ENCODE data around the gene GDF10. TPM values are rescaled to one million over a fixed set of nuclear protein-coding genes. Genes with fewer than 3 reads are reported as not detected.
A peak's percentile ranks its signal among the peaks of the same experiment; 100 is the strongest.

The GDF10 gene
- total and polyA plus RNA-seq, 4 donors, result 2.3 to 34.7 (median 16.6) TPM

DNA sequence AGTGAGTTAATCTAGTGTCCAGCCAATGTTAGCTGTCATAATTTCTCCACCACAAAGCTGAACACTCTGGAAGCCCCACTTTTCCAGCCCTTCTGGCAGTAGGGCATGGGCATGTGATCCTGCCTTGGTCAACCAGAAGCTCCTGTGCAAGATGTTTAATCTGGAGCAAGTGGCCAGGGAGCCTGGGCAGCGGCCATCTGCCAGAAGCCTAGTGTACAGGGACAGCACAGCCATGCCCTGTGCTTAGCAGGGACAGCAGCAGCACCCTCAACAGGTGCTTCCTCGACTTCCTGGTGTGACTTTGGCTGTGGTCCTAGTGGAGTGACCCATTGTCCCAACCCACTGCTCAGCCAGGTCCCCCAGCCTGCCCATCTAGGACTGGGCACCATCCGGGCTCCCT lies 58.5 kb downstream of the GDF10 start:
- Histone ChIP-seq H3K9ac (ENCODE audit: insufficient read depth in 1 of 2, low read length in 2 of 2) (no peak overlapping the region), H3K36me3 (ENCODE audit: control insufficient read depth in 4 of 4, insufficient read depth in 4 of 4, low read length in 4 of 4) (no peaks in the 10 kb centered on the region), H3K27ac (ENCODE audit: low read depth in 1 of 2, low read length in 1 of 2) (no peak overlapping the region), H3K9me3 (ENCODE audit: control insufficient read depth in 4 of 4, insufficient read depth in 3 of 4, low read length in 3 of 4) (no peaks in the 10 kb centered on the region), H3K4me1 (ENCODE audit: control insufficient read depth in 5 of 5, insufficient read depth in 5 of 5, low read length in 5 of 5) (no peaks in the 10 kb centered on the region), H3K4me3 (no peak overlapping the region), H3K27me3 (ENCODE audit: control insufficient read depth in 3 of 3, insufficient read depth in 3 of 3, low read length in 2 of 3) (no peaks in the 10 kb centered on the region)
- TF ChIP-seq, protein P1, sequence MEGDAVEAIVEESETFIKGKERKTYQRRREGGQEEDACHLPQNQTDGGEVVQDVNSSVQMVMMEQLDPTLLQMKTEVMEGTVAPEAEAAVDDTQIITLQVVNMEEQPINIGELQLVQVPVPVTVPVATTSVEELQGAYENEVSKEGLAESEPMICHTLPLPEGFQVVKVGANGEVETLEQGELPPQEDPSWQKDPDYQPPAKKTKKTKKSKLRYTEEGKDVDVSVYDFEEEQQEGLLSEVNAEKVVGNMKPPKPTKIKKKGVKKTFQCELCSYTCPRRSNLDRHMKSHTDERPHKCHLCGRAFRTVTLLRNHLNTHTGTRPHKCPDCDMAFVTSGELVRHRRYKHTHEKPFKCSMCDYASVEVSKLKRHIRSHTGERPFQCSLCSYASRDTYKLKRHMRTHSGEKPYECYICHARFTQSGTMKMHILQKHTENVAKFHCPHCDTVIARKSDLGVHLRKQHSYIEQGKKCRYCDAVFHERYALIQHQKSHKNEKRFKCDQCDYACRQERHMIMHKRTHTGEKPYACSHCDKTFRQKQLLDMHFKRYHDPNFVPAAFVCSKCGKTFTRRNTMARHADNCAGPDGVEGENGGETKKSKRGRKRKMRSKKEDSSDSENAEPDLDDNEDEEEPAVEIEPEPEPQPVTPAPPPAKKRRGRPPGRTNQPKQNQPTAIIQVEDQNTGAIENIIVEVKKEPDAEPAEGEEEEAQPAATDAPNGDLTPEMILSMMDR (IDR thresholded peaks at IDR 0.05; ENCODE audit: control extremely low read depth, extremely low read depth), result no peak
- DNase-seq (peak in 1 of 3 donors; percentile 4), ATAC-seq (ENCODE audit: insufficient read depth, low FRiP score) (no peak)
- 78 to 86% methylated on average over 3 of the region's 3 CpGs for WGBS, 2 donors

DNA sequence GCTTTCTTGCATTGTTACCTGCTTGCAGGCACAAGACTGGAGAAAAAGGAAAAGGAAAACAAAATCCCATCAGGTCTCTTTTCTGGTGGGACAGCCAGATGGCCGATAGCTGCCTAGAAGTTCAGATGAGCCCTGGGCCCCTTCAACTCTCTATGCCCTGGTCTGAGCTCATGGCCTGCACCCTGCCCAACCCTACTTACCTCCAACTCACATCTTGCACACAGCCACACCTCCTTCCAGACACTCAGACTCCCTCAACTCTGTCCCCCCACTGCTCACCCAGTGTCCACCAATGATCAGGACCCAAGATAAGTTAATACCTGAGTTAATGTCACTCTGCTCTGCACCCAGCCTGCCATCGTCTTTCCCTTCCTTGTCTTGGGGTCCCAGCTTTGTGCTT lies 59.1 kb downstream of the GDF10 start:
- H3K27ac ChIP-seq (ENCODE audit: low read depth in 1 of 2, low read length in 1 of 2), result no peak overlapping the region
- no peaks in the 10 kb centered on the region for H3K36me3 ChIP-seq (ENCODE audit: control insufficient read depth in 4 of 4, insufficient read depth in 4 of 4, low read length in 4 of 4)
- WGBS, 2 donors, result 81 to 93% methylated on average over 2 of the region's 2 CpGs
- DNase-seq (peak in 1 of 3 donors; percentile 6), ATAC-seq (ENCODE audit: insufficient read depth, low FRiP score) (no peak)
- H3K9me3 ChIP-seq (ENCODE audit: control insufficient read depth in 4 of 4, insufficient read depth in 3 of 4, low read length in 3 of 4), result no peaks in the 10 kb centered on the region
- no peaks in the 10 kb centered on the region for H3K4me1 ChIP-seq (ENCODE audit: control insufficient read depth in 5 of 5, insufficient read depth in 5 of 5, low read length in 5 of 5)
- H3K4me3 ChIP-seq, result no peak overlapping the region
- H3K27me3 ChIP-seq (ENCODE audit: control insufficient read depth in 3 of 3, insufficient read depth in 3 of 3, low read length in 2 of 3), result no peaks in the 10 kb centered on the region
- TF ChIP-seq, protein P1 (IDR thresholded peaks at IDR 0.05; ENCODE audit: control extremely low read depth, extremely low read depth), result no peak
- no peak overlapping the region for H3K9ac ChIP-seq (ENCODE audit: insufficient read depth in 1 of 2, low read length in 2 of 2)

DNA sequence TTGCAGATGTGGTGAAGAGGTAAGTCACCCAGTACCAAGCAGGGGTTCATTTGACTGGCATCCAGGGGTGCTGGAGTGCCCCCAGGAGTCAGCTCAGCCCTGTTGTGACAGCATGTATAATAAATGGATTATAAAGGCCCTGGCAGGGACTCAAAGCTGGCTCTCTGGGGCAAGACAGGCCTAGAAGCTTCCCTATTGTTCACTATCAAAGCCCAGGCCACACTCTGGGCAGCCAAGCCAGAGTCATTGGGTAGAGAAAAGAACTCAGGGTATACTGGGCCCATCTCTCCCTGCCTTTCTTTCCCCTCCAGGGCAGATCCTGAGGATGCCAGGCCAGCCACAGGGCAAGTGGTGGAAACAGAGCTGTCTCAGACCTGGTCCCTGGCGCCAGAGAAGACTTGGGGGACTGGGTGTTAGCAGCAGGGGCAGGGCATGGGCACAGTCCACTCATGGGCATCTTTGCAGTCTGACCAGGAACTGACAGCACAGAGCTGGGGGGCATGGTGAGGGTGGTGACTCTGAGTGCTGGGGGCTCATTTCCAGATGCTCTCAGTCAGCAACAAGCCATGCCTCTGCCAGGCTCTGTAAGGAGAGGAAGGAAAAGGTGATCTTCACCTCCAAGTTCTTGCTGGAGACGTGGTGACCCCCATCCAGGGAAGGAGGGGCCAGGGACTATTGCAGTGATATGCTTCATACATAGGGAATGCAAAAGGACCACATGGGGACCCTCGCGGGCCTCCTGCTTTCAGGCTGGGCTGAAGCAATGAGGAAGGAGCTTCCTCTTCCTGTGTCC lies 59.8 kb downstream of the GDF10 start:
- ATAC-seq (ENCODE audit: insufficient read depth, low FRiP score), result no peak
- TF ChIP-seq, protein P1 (IDR thresholded peaks at IDR 0.05; ENCODE audit: control extremely low read depth, extremely low read depth), result no peak
- no peaks in the 10 kb centered on the region for H3K4me1 ChIP-seq (ENCODE audit: control insufficient read depth in 5 of 5, insufficient read depth in 5 of 5, low read length in 5 of 5)
- no peak overlapping the region for H3K9ac ChIP-seq (ENCODE audit: insufficient read depth in 1 of 2, low read length in 2 of 2)
- DNase-seq, result peak in 1 of 3 donors; percentile 2
- H3K27me3 ChIP-seq (ENCODE audit: control insufficient read depth in 3 of 3, insufficient read depth in 3 of 3, low read length in 2 of 3), result no peaks in the 10 kb centered on the region
- H3K9me3 ChIP-seq (ENCODE audit: control insufficient read depth in 4 of 4, insufficient read depth in 3 of 4, low read length in 3 of 4), result no peaks in the 10 kb centered on the region
- 52 to 71% methylated on average over 4 of the region's 4 CpGs for WGBS, 2 donors
- H3K27ac ChIP-seq (ENCODE audit: low read depth in 1 of 2, low read length in 1 of 2), result no peak overlapping the region
- H3K36me3 ChIP-seq (ENCODE audit: control insufficient read depth in 4 of 4, insufficient read depth in 4 of 4, low read length in 4 of 4), result no peaks in the 10 kb centered on the region
- H3K4me3 ChIP-seq, result no peak overlapping the region
